H1 (cell line): ENCODE data around the gene MID2. TPM values are rescaled to one million over a fixed set of nuclear protein-coding genes. Genes with fewer than 3 reads are reported as not detected.

Source experiments
- CTCF ChIA-PET: fragments of 300-600 bp; sonication (Branson Sonifier 250); formaldehyde crosslinking; loops from one replicate; lab custom pipeline; 2021; ENCODE audit not compliant: partially characterized antibody; lab: Charles Lee
- POLR2A ChIA-PET: fragments of 300-600 bp; sonication (Branson Sonifier 250); formaldehyde crosslinking; loops from one replicate; lab custom pipeline; 2021; ENCODE audit warnings: inconsistent platforms; ENCODE audit not compliant: partially characterized antibody; lab: Charles Lee
- DNase-seq, 2 experiments: peaks; one replicate each; pipeline versions ENCODE4 v3.0.0 to v3.0.0-alpha.2; 2010 to 2022; ENCODE audit warnings: low spot score in 2 of 2, low read depth in 1 of 2, mixed read lengths in 1 of 2
- FAIRE-seq: peaks from 2 replicates; lab custom pipeline; 2011; peaks lifted over from hg19 to GRCh38; lab: Jason Lieb, UNC
- H2AFZ ChIP-seq: 2 replicates; pipeline ENCODE4 v1.8.1; 2012; ENCODE audit warnings: low read length, inconsistent platforms
- H2AK5ac ChIP-seq: 2 replicates; pipeline ENCODE4 v1.6.1; 2013; ENCODE audit warnings: low read depth, low read length
- H2BK120ac ChIP-seq: replicated peaks from 2 replicates; pipeline ENCODE3; 2013; ENCODE audit warnings: low read depth, low read length, inconsistent platforms
- H2BK12ac ChIP-seq: 2 replicates; pipeline ENCODE4 v1.6.1; 2013; ENCODE audit warnings: low read depth, low read length
- H2BK15ac ChIP-seq: 2 replicates; pipeline ENCODE4 v1.6.1; 2013; ENCODE audit warnings: low read length
- H2BK20ac ChIP-seq: 2 replicates; pipeline ENCODE4 v1.6.1; 2013; ENCODE audit warnings: low read length
- H2BK5ac ChIP-seq: 2 replicates; pipeline ENCODE4 v1.6.1; 2013; ENCODE audit warnings: low read depth, low read length
- H3K14ac ChIP-seq: 2 replicates; pipeline ENCODE4 v1.6.1; 2013; ENCODE audit warnings: inconsistent platforms; ENCODE audit not compliant: insufficient read length
- H3K18ac ChIP-seq: 2 replicates; pipeline ENCODE4 v1.6.1; 2013; ENCODE audit warnings: low read length; ENCODE audit errors: extremely low read depth
- H3K23ac ChIP-seq: 2 replicates; pipeline ENCODE4 v1.6.1; 2013; ENCODE audit warnings: inconsistent platforms; ENCODE audit not compliant: insufficient read length
- H3K23me2 ChIP-seq: 2 replicates; pipeline ENCODE4 v1.6.1; 2013; ENCODE audit warnings: low read depth, low read length
- H3K27ac ChIP-seq: 2 replicates; pipeline ENCODE4 v1.6.1; 2011; ENCODE audit warnings: low read depth, low read length, inconsistent platforms
- H3K27me3 ChIP-seq, 4 experiments: replicated peaks in 1 of 4; 1 replicate in 1 of 4; 2 replicates in 3 of 4; pipeline versions ENCODE4 v1.6.1 to v1.8.1; 2011 to 2013; ENCODE audit warnings: low read length in 3 of 4, mild to moderate bottlenecking in 3 of 4, inconsistent platforms in 2 of 4, mixed read lengths in 2 of 4, moderate library complexity in 1 of 4; ENCODE audit not compliant: control insufficient read depth in 3 of 4, insufficient read depth in 3 of 4; ENCODE audit errors: extremely low read depth in 1 of 4
- H3K36me3 ChIP-seq, 4 experiments: 2 replicates each; pipeline versions ENCODE4 v1.6.1 to v1.8.1; 2011 to 2013; ENCODE audit warnings: mild to moderate bottlenecking in 4 of 4, low read length in 3 of 4, moderate library complexity in 2 of 4, control low read depth in 1 of 4, inconsistent platforms in 1 of 4; ENCODE audit not compliant: insufficient read depth in 4 of 4, control insufficient read depth in 2 of 4
- H3K4ac ChIP-seq: replicated peaks from 2 replicates; pipeline ENCODE3; 2013; ENCODE audit warnings: low read length, low read depth, mixed read lengths, inconsistent platforms; ENCODE audit not compliant: insufficient read length
- H3K4me1 ChIP-seq, 4 experiments: replicated peaks in 1 of 4; 1 replicate in 1 of 4; 2 replicates in 3 of 4; pipeline versions ENCODE4 v1.6.1 to v1.8.1; 2011 to 2013; ENCODE audit warnings: low read length in 3 of 4, inconsistent platforms in 2 of 4, mixed read lengths in 1 of 4; ENCODE audit not compliant: insufficient read depth in 4 of 4, control insufficient read depth in 3 of 4
- H3K4me2 ChIP-seq, 2 experiments: 2 replicates each; pipeline versions ENCODE4 v1.6.1 to v1.8.1; 2011 to 2013; ENCODE audit warnings: low read depth in 2 of 2, low read length in 2 of 2, control low read depth in 1 of 2, inconsistent platforms in 1 of 2, mild to moderate bottlenecking in 1 of 2; ENCODE audit not compliant: insufficient read depth in 1 of 2
- H3K4me3 ChIP-seq, 4 experiments: fragments of 200-600, 300-600 bp in 1 of 4; sonication (generic), shearing (Covaris generic), sonication (Bioruptor Twin) in 1 of 4; 2 replicates each; pipeline versions ENCODE4 v1.5.1 to v1.8.1; 2011 to 2016; ENCODE audit warnings: low read length in 4 of 4, low read depth in 3 of 4, control low read depth in 2 of 4, inconsistent platforms in 2 of 4, mild to moderate bottlenecking in 2 of 4, mixed read lengths in 1 of 4, moderate library complexity in 1 of 4; ENCODE audit not compliant: insufficient read depth in 2 of 4; ENCODE audit errors: extremely low read depth in 1 of 4
- H3K56ac ChIP-seq: replicated peaks from 2 replicates; pipeline ENCODE3; 2013; ENCODE audit warnings: low read depth, mild to moderate bottlenecking, mixed read lengths, low read length, inconsistent platforms; ENCODE audit not compliant: insufficient read length
- H3K79me1 ChIP-seq: 2 replicates; pipeline ENCODE4 v1.6.1; 2013; ENCODE audit warnings: low read depth, low read length, control low read depth
- H3K79me2 ChIP-seq, 2 experiments: 2 replicates each; pipeline versions ENCODE4 v1.6.1 to v1.8.1; 2012 to 2013; ENCODE audit warnings: low read length in 2 of 2, mild to moderate bottlenecking in 2 of 2, inconsistent platforms in 1 of 2; ENCODE audit not compliant: insufficient read depth in 2 of 2, control insufficient read depth in 1 of 2
- H3K9ac ChIP-seq, 4 experiments: replicated peaks in 1 of 4; 1 replicate in 1 of 4; 2 replicates in 3 of 4; pipeline versions ENCODE4 v1.6.1 to v1.8.1; 2011 to 2013; ENCODE audit warnings: low read depth in 3 of 4, low read length in 3 of 4, control low read depth in 2 of 4, mild to moderate bottlenecking in 2 of 4, moderate library complexity in 2 of 4, inconsistent platforms in 1 of 4; ENCODE audit errors: extremely low read depth in 1 of 4
- H3K9me3 ChIP-seq, 2 experiments: 2 replicates each; pipeline versions ENCODE4 v1.6.1 to v1.8.1; 2012 to 2013; ENCODE audit warnings: mild to moderate bottlenecking in 2 of 2, moderate library complexity in 2 of 2, control low read depth in 1 of 2, inconsistent platforms in 1 of 2, low read depth in 1 of 2, low read length in 1 of 2, mixed read lengths in 1 of 2; ENCODE audit not compliant: insufficient read depth in 2 of 2
- H4K20me1 ChIP-seq, 2 experiments: replicated peaks in 1 of 2; 2 replicates each; pipeline versions ENCODE3 to v1.8.1; 2011 to 2013; ENCODE audit warnings: inconsistent platforms in 2 of 2, low read length in 2 of 2, mild to moderate bottlenecking in 1 of 2; ENCODE audit not compliant: insufficient read depth in 2 of 2, control insufficient read depth in 1 of 2
- H4K5ac ChIP-seq: 2 replicates; pipeline ENCODE4 v1.6.1; 2013; ENCODE audit warnings: low read length, low read depth, mixed read lengths, inconsistent platforms; ENCODE audit not compliant: insufficient read length
- H4K8ac ChIP-seq: 2 replicates; pipeline ENCODE4 v1.8.0; 2013; ENCODE audit warnings: mild to moderate bottlenecking, moderate library complexity, low read length, inconsistent platforms; ENCODE audit not compliant: insufficient read depth; ENCODE audit errors: extremely low read depth
- H4K91ac ChIP-seq: replicated peaks from 2 replicates; pipeline ENCODE3; 2013; ENCODE audit warnings: low read length, mixed read lengths, inconsistent platforms; ENCODE audit not compliant: insufficient read length
- CBX8 ChIP-seq: fragments of 300-800, 300-1000 bp; sonication (generic); IDR thresholded peaks from 2 replicates; pipeline ENCODE4 v1.7.1; 2016; ENCODE audit warnings: low read depth, low read length, borderline replicate concordance
- CHD2 ChIP-seq: IDR thresholded peaks from 2 replicates; pipeline ENCODE4 v1.6.1; 2012; ENCODE audit warnings: low read length, improper control_type of control experiment
- EP300 ChIP-seq, 2 experiments: IDR thresholded peaks; 1 replicate in 1 of 2; 2 replicates in 1 of 2; pipeline ENCODE4 v1.6.1; 2011 to 2012; ENCODE audit warnings: low read depth in 2 of 2, low read length in 2 of 2, mild to moderate bottlenecking in 2 of 2, borderline replicate concordance in 1 of 2, inconsistent platforms in 1 of 2, moderate library complexity in 1 of 2
- GTF2F1 ChIP-seq: IDR thresholded peaks from 2 replicates; pipeline ENCODE4 v1.6.1; 2012; ENCODE audit warnings: low read depth, low read length, improper control_type of control experiment, borderline replicate concordance
- PHF8 ChIP-seq: fragments of 200-600 bp; sonication (generic); conservative IDR thresholded peaks from 2 replicates; pipeline ENCODE4 v1.7.1; 2012; ENCODE audit warnings: low read depth, mild to moderate bottlenecking, inconsistent platforms, low read length, moderate library complexity
- POLR2A ChIP-seq, 2 experiments: IDR thresholded peaks; 1 replicate in 1 of 2; 2 replicates in 1 of 2; pipeline ENCODE4 v1.6.1; 2011; ENCODE audit warnings: low read depth in 2 of 2, low read length in 2 of 2, mild to moderate bottlenecking in 2 of 2; ENCODE audit errors: control extremely low read depth in 1 of 2
- POU5F1 ChIP-seq: IDR thresholded peaks from 2 replicates; pipeline ENCODE4 v1.6.1; 2011; ENCODE audit warnings: low read depth, mild to moderate bottlenecking, low read length, moderate library complexity
- SIRT6 ChIP-seq: IDR thresholded peaks from one replicate; pipeline ENCODE4 v1.7.1; 2012; ENCODE audit warnings: low read length, inconsistent platforms
- SP4 ChIP-seq: IDR thresholded peaks from 2 replicates; pipeline ENCODE4 v1.6.1; 2012; ENCODE audit warnings: low read length, inconsistent platforms
- SRF ChIP-seq: IDR thresholded peaks from 2 replicates; pipeline ENCODE4 v1.6.1; 2011; ENCODE audit warnings: mild to moderate bottlenecking, low read depth, low read length, moderate library complexity
- TCF12 ChIP-seq: IDR thresholded peaks from 2 replicates; pipeline ENCODE4 v1.6.1; 2011; ENCODE audit warnings: low read depth, mild to moderate bottlenecking, low read length
- WGBS, 2 experiments: shearing (Covaris generic) in 1 of 2; methylation state at CpG; one replicate each; pipeline versions ENCODE4 v1.1.6 to v1.1.7; 2013 to 2015; ENCODE audit warnings: low lambda C conversion rate in 2 of 2, mixed read lengths in 2 of 2, inconsistent platforms in 1 of 2, low coverage in 1 of 2, missing lambda C conversion rate in 1 of 2; ENCODE audit not compliant: insufficient replicate concordance in 2 of 2, insufficient coverage in 1 of 2, insufficient read length in 1 of 2; ENCODE audit errors: extremely low coverage in 1 of 2, missing lambda C conversion rate in 1 of 2; 5-methylcytosine and 5-hydroxymethylcytosine counted together
- polyA plus RNA-seq, 7 experiments: library from polyadenylated mRNA; depleted of rRNA in 3 of 7; stranded (reverse) in 5 of 7; unstranded in 2 of 7; fragments of >200 nt in 5 of 7; fragments of 200-250 nt in 2 of 7; gene quantifications; 1 replicate in 5 of 7; 2 replicates in 1 of 7; 4 replicates in 1 of 7; pipeline versions ENCODE4 v1.2.1 to v1.2.3, GENCODE V29; 2011 to 2013; ENCODE audit warnings: missing spikeins in 2 of 7, mixed read lengths in 2 of 7
- total RNA-seq: library from RNA; stranded (reverse); fragmentation: NEBNext Ultra II Directional; extraction: Animal tissue kit (Norgen Biotek cat#: 25700); gene quantifications from 2 replicates; pipeline ENCODE4 v1.2.1, GENCODE V29; 2021
- TF ChIP-seq, protein P1 (sequence below): IDR thresholded peaks from 2 replicates; pipeline ENCODE4 v1.6.1; 2012; ENCODE audit warnings: inconsistent platforms

The MID2 gene
- total and polyA plus RNA-seq, 2 of the 8 experiments (the other 6 are each of a cell fraction or from before 2014, with no cell fraction given): 0.98 to 1.7 TPM

DNA sequence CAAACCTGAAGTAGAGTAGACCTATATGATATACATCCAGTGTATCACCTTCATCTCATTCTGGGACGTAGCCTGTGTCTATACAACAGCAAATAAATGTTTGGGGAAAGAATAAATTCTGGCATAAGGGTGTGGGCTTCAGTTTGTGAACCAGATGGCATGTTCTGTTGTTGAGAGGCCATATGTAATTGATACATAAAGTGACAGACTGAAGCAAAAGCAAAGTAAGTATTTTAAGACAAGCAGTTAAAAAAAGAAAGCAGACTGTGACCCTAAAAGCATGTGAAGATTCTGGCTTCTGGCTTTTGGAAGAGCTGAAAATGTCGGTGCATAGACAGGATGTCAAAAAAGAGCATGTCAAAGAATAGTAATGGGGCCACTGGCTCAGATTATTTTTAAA is 22.9 kb downstream of the MID2 start:
- Histone ChIP-seq H3K27ac (no peak overlapping the region), H3K79me1 (no peaks in the 10 kb centered on the region), H3K9me3 (no peaks in the 10 kb centered on the region), H2BK120ac (no peak overlapping the region), H3K27me3 (no peaks in the 10 kb centered on the region), H2BK5ac (no peak overlapping the region), H4K5ac (no peak overlapping the region), H4K20me1 (no peaks in the 10 kb centered on the region), H3K4me2 (no peak overlapping the region), H3K14ac (no peak overlapping the region), H3K4me1 (no peaks in the 10 kb centered on the region; a peak in 1 of 7 replicates), H2BK20ac (no peak overlapping the region), H2AK5ac (no peak overlapping the region), H3K36me3 (no peaks in the 10 kb centered on the region), H4K8ac (no peak overlapping the region), H2AFZ (no peak overlapping the region), H4K91ac (no peak overlapping the region), H3K23me2 (no peaks in the 10 kb centered on the region), H2BK12ac (no peak overlapping the region), H3K56ac (no peak overlapping the region), H2BK15ac (no peak overlapping the region), H3K4ac (no peak overlapping the region), H3K79me2 (no peaks in the 10 kb centered on the region), H3K18ac (no peak overlapping the region), H3K4me3 (no peak overlapping the region), H3K9ac (no peak overlapping the region), H3K23ac (no peak overlapping the region)
- DNase-seq (no peak), FAIRE-seq (no peak)
- TF ChIP-seq CHD2 (no peak), SP4 (no peak), POU5F1 (no peak), EP300 (IDR thresholded peaks at IDR 0.05; ENCODE audit: borderline replicate concordance in 1 of 2, low read depth in 2 of 2, low read length in 2 of 2) (no peak), CBX8 (no peak), PHF8 (no peak), POLR2A (IDR thresholded peaks at IDR 0.05; ENCODE audit: control extremely low read depth in 1 of 2, low read depth in 2 of 2, low read length in 2 of 2) (no peak), GTF2F1 (no peak), TCF12 (no peak), SRF (no peak), SIRT6 (no peak)
- TF ChIP-seq, protein P1, sequence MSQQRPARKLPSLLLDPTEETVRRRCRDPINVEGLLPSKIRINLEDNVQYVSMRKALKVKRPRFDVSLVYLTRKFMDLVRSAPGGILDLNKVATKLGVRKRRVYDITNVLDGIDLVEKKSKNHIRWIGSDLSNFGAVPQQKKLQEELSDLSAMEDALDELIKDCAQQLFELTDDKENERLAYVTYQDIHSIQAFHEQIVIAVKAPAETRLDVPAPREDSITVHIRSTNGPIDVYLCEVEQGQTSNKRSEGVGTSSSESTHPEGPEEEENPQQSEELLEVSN: no peak
- POLR2A ChIA-PET: no interaction called here
- CTCF ChIA-PET: interaction anchor here (0.6 kb wide), 2 partner anchors 18 to 115 kb away, joined by 3 read pairs; no protein-coding TSS in a partner anchor
- WGBS, 2 experiments: 85% methylated on average over 2 of the region's 2 CpGs; no CpG with 5 or more reads in 1 of the 2 experiments
